Measurements from ENCODE around the gene CIAO1. TPM values are rescaled to one million over a fixed set of nuclear protein-coding genes. Genes with fewer than 3 reads are reported as not detected.

CIAO1 gene
- total and polyA plus RNA-seq, 2 of the 13 experiments (the other 11 are each of a cell fraction or from before 2014, with no cell fraction given) = 99.3 to 120 TPM

GRCh38 chr2:96267159-96267971 lies 1.3 kb downstream of the CIAO1 start (continued):
- TF ChIP-seq MAX (IDR thresholded peaks at IDR 0.05) (peak; percentile 47), NR3C1 (CRISPR knock-in tag; IDR thresholded peaks at IDR 0.05) (no peak), ZNF576 (CRISPR knock-in tag; IDR thresholded peaks at IDR 0.05) (0 out of 2 replicates have a peak, but pooled peaks have one; percentile 21), TGIF2 (CRISPR knock-in tag; IDR thresholded peaks at IDR 0.05) (peak; percentile 73; the same call in 1 of the 2 replicates), EP300 (IDR thresholded peaks at IDR 0.05; ENCODE audit: low read depth in 2 of 2, low read length in 2 of 2) (no peak), EP300 (CRISPR knock-in tag; IDR thresholded peaks at IDR 0.05; ENCODE audit: borderline replicate concordance) (0 out of 2 replicates have a peak, but pooled peaks have one; percentile 31), SAP130 (CRISPR knock-in tag; IDR thresholded peaks at IDR 0.05; ENCODE audit: low read depth) (peak; percentile 51; the same call in 1 of the 2 replicates), ARID5B (CRISPR knock-in tag; IDR thresholded peaks at IDR 0.05) (no peak), SMC3 (IDR thresholded peaks at IDR 0.05; ENCODE audit: low read length) (peak; percentile 63), ZBTB3 (CRISPR knock-in tag; IDR thresholded peaks at IDR 0.05; ENCODE audit: borderline replicate concordance, low read depth) (no peak), GATAD1 (CRISPR knock-in tag; IDR thresholded peaks at IDR 0.05) (no peak), RAD21 (CRISPR knock-in tag; IDR thresholded peaks at IDR 0.05) (peak; percentile 78), THAP11 (CRISPR knock-in tag; IDR thresholded peaks at IDR 0.05) (peak; percentile 41; the same call in 1 of the 2 replicates), ZNF883 (CRISPR knock-in tag; IDR thresholded peaks at IDR 0.05; ENCODE audit: not compliant biosample characterization) (peak; percentile 20), NFAT5 (CRISPR knock-in tag; IDR thresholded peaks at IDR 0.05) (no peak), MXI1 (IDR thresholded peaks at IDR 0.05; ENCODE audit: borderline replicate concordance, low read depth, low read length) (peak; percentile 33; the same call in 1 of the 3 replicates)

All from HepG2 (cell line).